HEK293 (cell line): ENCODE measurements around the gene CYP4V2.

ENCODE experiments used
- KLF10 ChIP-seq: fragments of 450-650 bp; IDR thresholded peaks from 2 replicates; pipeline ENCODE4 v1.5.1; 2018; ENCODE audit warnings: missing biosample characterization, mild to moderate bottlenecking, missing genetic modification characterization
- KLF16 ChIP-seq: fragments of 450-650 bp; formaldehyde crosslinking; IDR thresholded peaks from 2 replicates; pipeline ENCODE4 v1.5.1; 2017; ENCODE audit warnings: missing biosample characterization, missing genetic modification characterization
- MZF1 ChIP-seq: fragments of 450-650 bp; formaldehyde crosslinking; IDR thresholded peaks from 2 replicates; pipeline ENCODE4 v1.5.1; 2017; ENCODE audit warnings: missing biosample characterization, missing genetic modification characterization, borderline replicate concordance
- ZBTB11 ChIP-seq: fragments of 450-650 bp; formaldehyde crosslinking; conservative IDR thresholded peaks from 2 replicates; pipeline ENCODE4 v1.5.1; 2016; ENCODE audit warnings: low read depth, missing biosample characterization, missing genetic modification characterization
- ZBTB17 ChIP-seq: fragments of 450-650 bp; formaldehyde crosslinking; IDR thresholded peaks from 2 replicates; pipeline ENCODE4 v1.5.1; 2016; ENCODE audit warnings: missing biosample characterization, missing genetic modification characterization
- ZBTB48 ChIP-seq: fragments of 450-650 bp; formaldehyde crosslinking; IDR thresholded peaks from 2 replicates; pipeline ENCODE4 v1.5.1; 2016; ENCODE audit warnings: missing biosample characterization, missing genetic modification characterization
- ZFP3 ChIP-seq: fragments of 450-650 bp; formaldehyde crosslinking; IDR thresholded peaks from 2 replicates; pipeline ENCODE4 v1.5.1; 2016; ENCODE audit warnings: low read depth, missing biosample characterization, missing genetic modification characterization
- ZNF138 ChIP-seq: fragments of 450-650 bp; formaldehyde crosslinking; IDR thresholded peaks from 2 replicates; pipeline ENCODE4 v1.5.1; 2016; ENCODE audit warnings: missing biosample characterization, missing genetic modification characterization, borderline replicate concordance
- ZNF148 ChIP-seq: fragments of 450-650 bp; formaldehyde crosslinking; IDR thresholded peaks from 2 replicates; pipeline ENCODE4 v1.5.0; 2017; ENCODE audit warnings: missing biosample characterization, missing genetic modification characterization, borderline replicate concordance
- ZNF202 ChIP-seq: fragments of 450-650 bp; formaldehyde crosslinking; IDR thresholded peaks from 2 replicates; pipeline ENCODE4 v1.5.1; 2016; ENCODE audit warnings: missing biosample characterization, missing genetic modification characterization, borderline replicate concordance
- ZNF211 ChIP-seq: fragments of 450-650 bp; formaldehyde crosslinking; IDR thresholded peaks from 2 replicates; pipeline ENCODE4 v1.5.1; 2016; ENCODE audit warnings: low read depth, missing biosample characterization, missing genetic modification characterization
- ZNF248 ChIP-seq: fragments of 450-650 bp; formaldehyde crosslinking; IDR thresholded peaks from 2 replicates; pipeline ENCODE4 v1.5.1; 2017; ENCODE audit warnings: missing biosample characterization, missing genetic modification characterization
- ZNF341 ChIP-seq: fragments of 450-650 bp; formaldehyde crosslinking; IDR thresholded peaks from 2 replicates; pipeline ENCODE4; 2016; ENCODE audit warnings: low read depth, missing biosample characterization, missing genetic modification characterization
- ZNF354C ChIP-seq: fragments of 450-650 bp; formaldehyde crosslinking; IDR thresholded peaks from 2 replicates; pipeline ENCODE4 v1.5.1; 2016; ENCODE audit warnings: missing biosample characterization, missing genetic modification characterization, low read depth, borderline replicate concordance
- ZNF433 ChIP-seq: fragments of 450-650 bp; formaldehyde crosslinking; IDR thresholded peaks from 2 replicates; pipeline ENCODE4 v1.5.1; 2016; ENCODE audit warnings: missing biosample characterization, missing genetic modification characterization, low read depth
- ZNF510 ChIP-seq: fragments of 450-650 bp; formaldehyde crosslinking; IDR thresholded peaks from 2 replicates; pipeline ENCODE4 v1.5.1; 2018; ENCODE audit warnings: mild to moderate bottlenecking, missing genetic modification characterization, missing biosample characterization; ENCODE audit not compliant: insufficient replicate concordance
- ZNF560 ChIP-seq: fragments of 450-650 bp; formaldehyde crosslinking; IDR thresholded peaks from 2 replicates; pipeline ENCODE4 v1.5.1; 2017; ENCODE audit warnings: missing biosample characterization, missing genetic modification characterization, borderline replicate concordance
- ZNF571 ChIP-seq: fragments of 450-650 bp; formaldehyde crosslinking; IDR thresholded peaks from 2 replicates; pipeline ENCODE4 v1.5.0; 2017; ENCODE audit warnings: missing biosample characterization, missing genetic modification characterization
- ZNF707 ChIP-seq: fragments of 450-650 bp; formaldehyde crosslinking; IDR thresholded peaks from 2 replicates; pipeline ENCODE4 v1.5.1; 2016; ENCODE audit warnings: missing biosample characterization, missing genetic modification characterization
- ZNF777 ChIP-seq: fragments of 450-650 bp; formaldehyde crosslinking; IDR thresholded peaks from 2 replicates; pipeline ENCODE4 v1.5.1; 2017; ENCODE audit warnings: missing biosample characterization, missing genetic modification characterization, borderline replicate concordance
- ZSCAN16 ChIP-seq: fragments of 450-650 bp; formaldehyde crosslinking; IDR thresholded peaks from 2 replicates; pipeline ENCODE4 v1.5.1; 2016; ENCODE audit warnings: missing biosample characterization, missing genetic modification characterization
- TF ChIP-seq, protein P1 (sequence below): sonication (generic); formaldehyde crosslinking; IDR thresholded peaks from 2 replicates; pipeline ENCODE4 v1.8.1; 2022; ENCODE audit warnings: mild to moderate bottlenecking, moderate library complexity, missing genetic modification reagents
- TF ChIP-seq, protein P2 (sequence below): IDR thresholded peaks from 2 replicates; pipeline ENCODE4 v1.6.1; 2011; ENCODE audit warnings: mild to moderate bottlenecking, low read depth, low read length, borderline replicate concordance
- TF ChIP-seq, protein P3 (sequence below): fragments of 450-650 bp; formaldehyde crosslinking; IDR thresholded peaks from 2 replicates; pipeline ENCODE4 v1.5.1; 2016; ENCODE audit warnings: missing biosample characterization, missing genetic modification characterization
- TF ChIP-seq, protein P4 (sequence below): fragments of 450-650 bp; formaldehyde crosslinking; IDR thresholded peaks from 2 replicates; pipeline ENCODE4 v1.5.1; 2017; ENCODE audit warnings: missing biosample characterization, missing genetic modification characterization

The CYP4V2 gene

GRCh38 chr4:186191200-186192065 lies at the start of gene CYP4V2 (continued):
- TF ChIP-seq ZNF571 (tag by site-specific recombination) (no peak), ZNF248 (tag by site-specific recombination) (no peak), ZNF138 (tag by site-specific recombination) (no peak), ZNF202 (no peak), ZBTB11 (tag by site-specific recombination) (peak; percentile 93), ZNF354C (tag by site-specific recombination) (no peak), ZNF211 (no peak), ZSCAN16 (no peak), MZF1 (tag by site-specific recombination) (no peak), ZNF510 (no peak), ZNF707 (tag by site-specific recombination) (no peak), ZNF341 (tag by site-specific recombination) (peak; percentile 93), ZNF433 (tag by site-specific recombination) (no peak), KLF16 (tag by site-specific recombination) (no peak), ZNF560 (tag by site-specific recombination) (no peak), ZNF777 (tag by site-specific recombination) (no peak; the same call in 1 of the 2 replicates), ZFP3 (tag by site-specific recombination) (no peak), ZBTB48 (tag by site-specific recombination) (peak; percentile 89), KLF10 (tag by site-specific recombination) (peak; percentile 60; the same call in 1 of the 2 replicates), ZNF148 (no peak), ZBTB17 (tag by site-specific recombination) (peak; percentile 64; the same call in 1 of the 2 replicates)
- TF ChIP-seq, protein P1, sequence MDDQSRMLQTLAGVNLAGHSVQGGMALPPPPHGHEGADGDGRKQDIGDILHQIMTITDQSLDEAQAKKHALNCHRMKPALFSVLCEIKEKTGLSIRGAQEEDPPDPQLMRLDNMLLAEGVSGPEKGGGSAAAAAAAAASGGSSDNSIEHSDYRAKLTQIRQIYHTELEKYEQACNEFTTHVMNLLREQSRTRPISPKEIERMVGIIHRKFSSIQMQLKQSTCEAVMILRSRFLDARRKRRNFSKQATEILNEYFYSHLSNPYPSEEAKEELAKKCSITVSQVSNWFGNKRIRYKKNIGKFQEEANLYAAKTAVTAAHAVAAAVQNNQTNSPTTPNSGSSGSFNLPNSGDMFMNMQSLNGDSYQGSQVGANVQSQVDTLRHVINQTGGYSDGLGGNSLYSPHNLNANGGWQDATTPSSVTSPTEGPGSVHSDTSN (CRISPR knock-in tag) = no peak
- TF ChIP-seq, protein P2, sequence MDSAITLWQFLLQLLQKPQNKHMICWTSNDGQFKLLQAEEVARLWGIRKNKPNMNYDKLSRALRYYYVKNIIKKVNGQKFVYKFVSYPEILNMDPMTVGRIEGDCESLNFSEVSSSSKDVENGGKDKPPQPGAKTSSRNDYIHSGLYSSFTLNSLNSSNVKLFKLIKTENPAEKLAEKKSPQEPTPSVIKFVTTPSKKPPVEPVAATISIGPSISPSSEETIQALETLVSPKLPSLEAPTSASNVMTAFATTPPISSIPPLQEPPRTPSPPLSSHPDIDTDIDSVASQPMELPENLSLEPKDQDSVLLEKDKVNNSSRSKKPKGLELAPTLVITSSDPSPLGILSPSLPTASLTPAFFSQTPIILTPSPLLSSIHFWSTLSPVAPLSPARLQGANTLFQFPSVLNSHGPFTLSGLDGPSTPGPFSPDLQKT = peak; percentile 48; the same call in 1 of the 2 replicates
- TF ChIP-seq, protein P3, sequence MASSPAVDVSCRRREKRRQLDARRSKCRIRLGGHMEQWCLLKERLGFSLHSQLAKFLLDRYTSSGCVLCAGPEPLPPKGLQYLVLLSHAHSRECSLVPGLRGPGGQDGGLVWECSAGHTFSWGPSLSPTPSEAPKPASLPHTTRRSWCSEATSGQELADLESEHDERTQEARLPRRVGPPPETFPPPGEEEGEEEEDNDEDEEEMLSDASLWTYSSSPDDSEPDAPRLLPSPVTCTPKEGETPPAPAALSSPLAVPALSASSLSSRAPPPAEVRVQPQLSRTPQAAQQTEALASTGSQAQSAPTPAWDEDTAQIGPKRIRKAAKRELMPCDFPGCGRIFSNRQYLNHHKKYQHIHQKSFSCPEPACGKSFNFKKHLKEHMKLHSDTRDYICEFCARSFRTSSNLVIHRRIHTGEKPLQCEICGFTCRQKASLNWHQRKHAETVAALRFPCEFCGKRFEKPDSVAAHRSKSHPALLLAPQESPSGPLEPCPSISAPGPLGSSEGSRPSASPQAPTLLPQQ (tag by site-specific recombination) = 0 out of 2 replicates have a peak, but pooled peaks have one; percentile 27
- TF ChIP-seq, protein P4, sequence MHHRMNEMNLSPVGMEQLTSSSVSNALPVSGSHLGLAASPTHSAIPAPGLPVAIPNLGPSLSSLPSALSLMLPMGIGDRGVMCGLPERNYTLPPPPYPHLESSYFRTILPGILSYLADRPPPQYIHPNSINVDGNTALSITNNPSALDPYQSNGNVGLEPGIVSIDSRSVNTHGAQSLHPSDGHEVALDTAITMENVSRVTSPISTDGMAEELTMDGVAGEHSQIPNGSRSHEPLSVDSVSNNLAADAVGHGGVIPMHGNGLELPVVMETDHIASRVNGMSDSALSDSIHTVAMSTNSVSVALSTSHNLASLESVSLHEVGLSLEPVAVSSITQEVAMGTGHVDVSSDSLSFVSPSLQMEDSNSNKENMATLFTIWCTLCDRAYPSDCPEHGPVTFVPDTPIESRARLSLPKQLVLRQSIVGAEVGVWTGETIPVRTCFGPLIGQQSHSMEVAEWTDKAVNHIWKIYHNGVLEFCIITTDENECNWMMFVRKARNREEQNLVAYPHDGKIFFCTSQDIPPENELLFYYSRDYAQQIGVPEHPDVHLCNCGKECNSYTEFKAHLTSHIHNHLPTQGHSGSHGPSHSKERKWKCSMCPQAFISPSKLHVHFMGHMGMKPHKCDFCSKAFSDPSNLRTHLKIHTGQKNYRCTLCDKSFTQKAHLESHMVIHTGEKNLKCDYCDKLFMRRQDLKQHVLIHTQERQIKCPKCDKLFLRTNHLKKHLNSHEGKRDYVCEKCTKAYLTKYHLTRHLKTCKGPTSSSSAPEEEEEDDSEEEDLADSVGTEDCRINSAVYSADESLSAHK (tag by site-specific recombination) = peak; percentile 86
